DOHH2 (cell line): ENCODE results near the gene GGPS1.

Experiments
- CTCF ChIP-seq: fragments of 200-600 bp; sonication (generic); IDR thresholded peaks from one replicate; pipeline ENCODE4 v1.5.1; 2014; ENCODE audit warnings: antibody characterized with exemption, mild to moderate bottlenecking, low read depth, low read length; ENCODE audit not compliant: poor library complexity, severe bottlenecking
- EZH2phosphoT487 ChIP-seq: fragments of 200-600 bp; sonication (generic); IDR thresholded peaks from 2 replicates; pipeline ENCODE4 v1.6.1; 2017; ENCODE audit warnings: borderline replicate concordance, mild to moderate bottlenecking, antibody characterized with exemption, low read length, moderate library complexity, mixed read lengths

- TF ChIP-seq CTCF (no peak), EZH2phosphoT487 (no peak)
These were observed 13.7 kb downstream of the GGPS1 start for GRCh38 chr1:235342039-235342438.
